ENCODE results near the gene GPR150.
"Not testable (repeated sequence)": the region's sequence is repeated elsewhere in the genome, so short reads cannot be mapped to it uniquely, and the experiment has no call there.

Gene GPR150

DNA sequence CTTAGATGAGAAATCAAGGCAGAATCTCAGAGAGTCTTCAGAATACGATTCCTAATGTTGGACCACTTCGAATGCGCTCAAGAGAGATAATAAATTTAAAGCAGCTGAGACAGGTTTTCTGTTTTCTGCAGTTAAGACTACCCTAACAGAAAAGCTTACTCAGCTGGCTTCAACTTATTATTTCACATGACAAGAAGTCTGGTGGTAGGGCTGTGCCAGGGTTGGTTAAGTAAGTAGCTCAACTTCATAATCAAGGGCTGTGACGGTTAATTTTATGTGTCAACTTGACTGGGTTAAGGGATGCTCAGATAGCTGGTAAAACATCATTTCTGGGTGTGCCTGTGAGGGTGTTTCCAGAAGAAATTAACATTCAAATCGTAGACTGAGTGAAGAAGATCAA, 3.8 kb downstream of the GPR150 start:
- H3K4me1 ChIP-seq (ENCODE audit: control insufficient read depth, insufficient read depth, low read length): peaks cover 16% of the 10 kb centered on the region
- H3K9me3 ChIP-seq (ENCODE audit: control insufficient read depth in 2 of 2, low read length in 2 of 2): no peaks in the 10 kb centered on the region
- no peak overlapping the region for H3K9ac ChIP-seq (ENCODE audit: low read length in 2 of 2)
- peaks cover 3 to 26% of the 10 kb centered on the region in 2 donors for H3K27me3 ChIP-seq (ENCODE audit: control insufficient read depth in 1 of 2, insufficient read depth in 2 of 2, low read length in 2 of 2)
- H3K36me3 ChIP-seq (ENCODE audit: control insufficient read depth in 2 of 2, insufficient read depth in 2 of 2, low read length in 2 of 2): no peaks in the 10 kb centered on the region
- H3K27ac ChIP-seq (ENCODE audit: low read length): no peak overlapping the region
- no peak overlapping the region for H3K4me3 ChIP-seq (ENCODE audit: low read length in 2 of 2)

DNA sequence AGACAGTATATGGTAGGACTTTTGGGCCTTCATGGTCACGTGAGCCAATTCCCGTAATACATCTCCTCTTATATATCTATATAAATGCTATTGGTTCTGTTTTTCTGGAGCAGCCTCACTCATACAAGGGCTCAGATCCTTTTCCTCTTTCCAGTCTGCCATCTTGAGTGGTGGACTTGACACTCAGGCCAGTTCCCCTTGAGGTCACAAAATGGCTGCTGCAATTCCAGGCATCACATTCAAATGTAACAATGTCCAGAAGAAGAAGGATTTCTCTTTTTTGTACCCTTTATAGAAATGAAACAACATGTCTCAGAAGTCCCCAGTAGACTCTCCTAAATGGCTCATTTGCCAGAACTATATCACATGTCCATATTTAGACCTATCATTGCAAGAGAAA, 4.5 kb downstream of the GPR150 start:
- Histone ChIP-seq H3K27me3 (ENCODE audit: control insufficient read depth in 1 of 2, insufficient read depth in 2 of 2, low read length in 2 of 2) (peaks cover 1 to 19% of the 10 kb centered on the region in 2 donors), H3K36me3 (ENCODE audit: control insufficient read depth in 2 of 2, insufficient read depth in 2 of 2, low read length in 2 of 2) (no peaks in the 10 kb centered on the region), H3K9ac (ENCODE audit: low read length in 2 of 2) (no peak overlapping the region), H3K9me3 (ENCODE audit: control insufficient read depth in 2 of 2, low read length in 2 of 2) (no peaks in the 10 kb centered on the region), H3K27ac (ENCODE audit: low read length) (no peak overlapping the region), H3K4me3 (ENCODE audit: low read length in 2 of 2) (no peak overlapping the region), H3K4me1 (ENCODE audit: control insufficient read depth, insufficient read depth, low read length) (peaks cover 16% of the 10 kb centered on the region)

DNA sequence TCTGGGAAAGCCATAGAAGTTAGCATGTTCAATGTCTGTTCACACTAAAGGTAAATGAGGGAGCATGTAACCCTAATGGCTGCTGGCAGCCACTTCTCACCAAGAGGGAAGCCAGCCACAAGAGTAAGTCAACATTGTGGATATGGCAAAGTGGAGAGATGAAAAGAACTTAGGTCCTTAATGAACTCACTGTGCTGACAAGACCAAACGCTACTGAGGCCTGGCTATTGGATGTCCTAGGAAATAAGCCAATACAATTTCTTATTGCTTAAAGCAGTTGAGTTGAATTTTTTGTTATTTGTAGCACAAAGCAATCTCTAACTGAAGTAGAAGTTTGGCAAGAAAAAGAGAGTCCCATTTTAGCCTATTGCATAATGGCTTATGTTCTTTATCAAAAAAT, 6.8 kb downstream of the GPR150 start:
- H3K9me3 ChIP-seq (ENCODE audit: control insufficient read depth in 2 of 2, low read length in 2 of 2): no peaks in the 10 kb centered on the region
- H3K27ac ChIP-seq (ENCODE audit: low read length): no peak overlapping the region
- no peak overlapping the region for H3K9ac ChIP-seq (ENCODE audit: low read length in 2 of 2)
- no peaks in the 10 kb centered on the region for H3K4me1 ChIP-seq (ENCODE audit: control insufficient read depth, insufficient read depth, low read length)
- no peaks in the 10 kb centered on the region for H3K27me3 ChIP-seq (ENCODE audit: control insufficient read depth in 1 of 2, insufficient read depth in 2 of 2, low read length in 2 of 2)
- no peak overlapping the region for H3K4me3 ChIP-seq (ENCODE audit: low read length in 2 of 2)
- no peaks in the 10 kb centered on the region for H3K36me3 ChIP-seq (ENCODE audit: control insufficient read depth in 2 of 2, insufficient read depth in 2 of 2, low read length in 2 of 2)

DNA sequence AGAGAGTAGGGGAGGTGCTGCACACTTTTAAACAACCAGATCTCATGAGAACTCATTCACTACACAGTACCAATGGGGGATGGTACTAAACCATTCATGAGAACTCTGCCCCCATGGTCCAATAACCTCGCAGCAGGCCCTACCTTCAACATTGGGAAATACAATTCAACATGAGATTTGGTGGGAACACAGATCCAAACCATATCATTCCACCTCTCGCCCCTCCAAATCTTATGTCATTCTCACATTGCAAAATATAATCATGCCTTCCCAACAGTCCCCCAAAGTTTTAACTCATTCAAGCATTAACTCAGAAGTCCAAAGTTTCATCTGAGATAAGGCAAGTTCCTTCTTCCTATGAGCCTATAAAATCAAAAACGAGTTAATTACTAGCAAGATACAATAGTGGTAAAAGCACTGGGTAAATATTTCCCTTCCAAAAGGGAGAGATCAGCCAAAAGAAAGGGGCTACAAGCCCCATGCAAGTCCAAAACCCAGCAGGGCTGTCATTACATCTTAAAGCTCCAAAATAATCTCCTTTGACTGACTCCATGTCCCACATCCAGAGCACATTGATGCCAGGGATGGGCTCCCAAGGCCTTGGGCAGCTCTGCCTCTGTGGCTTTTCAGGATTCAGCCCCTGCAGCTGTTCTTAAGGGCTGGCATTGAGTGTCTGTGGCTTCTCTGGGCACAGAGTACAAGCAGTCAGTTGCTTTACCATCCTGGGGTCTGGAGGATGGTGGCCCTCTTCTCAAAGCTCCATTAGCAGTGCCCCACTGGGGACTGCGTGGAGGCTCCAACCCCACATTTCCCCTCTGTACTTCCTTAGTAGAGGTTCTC, 8.3 kb downstream of the GPR150 start:
- Histone ChIP-seq H3K9ac (ENCODE audit: low read length in 2 of 2) (no peak overlapping the region), H3K9me3 (ENCODE audit: control insufficient read depth in 2 of 2, low read length in 2 of 2) (no peaks in the 10 kb centered on the region), H3K4me3 (ENCODE audit: low read length in 2 of 2) (no peak overlapping the region), H3K27me3 (ENCODE audit: control insufficient read depth in 1 of 2, insufficient read depth in 2 of 2, low read length in 2 of 2) (no peaks in the 10 kb centered on the region), H3K4me1 (ENCODE audit: control insufficient read depth, insufficient read depth, low read length) (no peaks in the 10 kb centered on the region), H3K27ac (ENCODE audit: low read length) (no peak overlapping the region), H3K36me3 (ENCODE audit: control insufficient read depth in 2 of 2, insufficient read depth in 2 of 2, low read length in 2 of 2) (no peaks in the 10 kb centered on the region)

DNA sequence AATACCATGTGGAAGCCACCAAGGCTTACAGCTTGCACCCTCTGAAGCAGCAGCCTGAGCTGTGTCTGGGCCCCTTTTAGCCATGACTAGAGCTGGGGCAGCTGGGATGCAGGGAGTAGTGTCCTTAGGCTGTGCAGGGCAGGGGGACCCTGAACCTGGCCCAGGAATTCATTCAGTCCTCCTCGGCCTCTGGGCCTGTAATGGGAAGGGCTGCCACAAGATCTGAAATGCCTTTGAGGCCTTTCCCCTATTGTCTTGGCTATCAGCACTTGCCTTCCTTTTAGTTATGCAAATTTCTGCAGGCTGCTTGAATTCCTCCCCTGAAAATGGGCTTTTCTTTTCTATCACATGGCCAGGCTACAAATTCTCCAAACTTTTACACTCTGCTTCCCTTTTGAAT, 9.0 kb downstream of the GPR150 start:
- Histone ChIP-seq H3K36me3 (ENCODE audit: control insufficient read depth in 2 of 2, insufficient read depth in 2 of 2, low read length in 2 of 2) (no peaks in the 10 kb centered on the region), H3K27ac (ENCODE audit: low read length) (no peak overlapping the region), H3K4me3 (ENCODE audit: low read length in 2 of 2) (no peak overlapping the region), H3K27me3 (ENCODE audit: control insufficient read depth in 1 of 2, insufficient read depth in 2 of 2, low read length in 2 of 2) (no peaks in the 10 kb centered on the region), H3K4me1 (ENCODE audit: control insufficient read depth, insufficient read depth, low read length) (no peaks in the 10 kb centered on the region), H3K9me3 (ENCODE audit: control insufficient read depth in 2 of 2, low read length in 2 of 2) (no peaks in the 10 kb centered on the region), H3K9ac (ENCODE audit: low read length in 2 of 2) (no peak overlapping the region)

DNA sequence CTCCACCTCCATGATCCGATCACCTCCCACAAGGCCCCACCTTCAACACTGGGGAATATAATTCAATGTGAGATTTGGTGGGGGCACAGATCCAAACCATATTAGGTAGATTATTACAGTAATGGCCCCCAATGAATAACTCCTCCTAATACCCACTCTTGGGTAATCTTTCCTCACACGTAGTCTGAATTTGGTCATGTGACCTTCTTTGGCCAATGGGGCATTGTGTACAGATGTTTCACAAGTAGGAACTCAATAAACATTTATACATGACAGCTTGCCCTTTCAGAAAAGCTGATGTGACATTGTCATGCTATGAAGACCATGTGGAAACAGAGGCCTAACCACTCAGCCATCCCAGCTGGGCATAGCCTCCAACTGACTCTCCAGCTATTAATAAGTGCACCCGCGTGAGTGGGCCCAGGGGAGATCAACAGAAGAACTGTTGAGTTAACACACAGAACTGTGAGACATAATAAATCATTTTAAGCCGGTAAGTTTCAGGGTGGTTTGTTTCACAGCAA, 10.6 kb downstream of the GPR150 start:
- Histone ChIP-seq H3K4me3 (ENCODE audit: low read length in 2 of 2) (no peak overlapping the region), H3K9me3 (ENCODE audit: control insufficient read depth in 2 of 2, low read length in 2 of 2) (no peaks in the 10 kb centered on the region), H3K4me1 (ENCODE audit: control insufficient read depth, insufficient read depth, low read length) (no peaks in the 10 kb centered on the region), H3K27ac (ENCODE audit: low read length) (no peak overlapping the region), H3K36me3 (ENCODE audit: control insufficient read depth in 2 of 2, insufficient read depth in 2 of 2, low read length in 2 of 2) (no peaks in the 10 kb centered on the region), H3K27me3 (ENCODE audit: control insufficient read depth in 1 of 2, insufficient read depth in 2 of 2, low read length in 2 of 2) (no peaks in the 10 kb centered on the region), H3K9ac (ENCODE audit: low read length in 2 of 2) (no peak overlapping the region)

DNA sequence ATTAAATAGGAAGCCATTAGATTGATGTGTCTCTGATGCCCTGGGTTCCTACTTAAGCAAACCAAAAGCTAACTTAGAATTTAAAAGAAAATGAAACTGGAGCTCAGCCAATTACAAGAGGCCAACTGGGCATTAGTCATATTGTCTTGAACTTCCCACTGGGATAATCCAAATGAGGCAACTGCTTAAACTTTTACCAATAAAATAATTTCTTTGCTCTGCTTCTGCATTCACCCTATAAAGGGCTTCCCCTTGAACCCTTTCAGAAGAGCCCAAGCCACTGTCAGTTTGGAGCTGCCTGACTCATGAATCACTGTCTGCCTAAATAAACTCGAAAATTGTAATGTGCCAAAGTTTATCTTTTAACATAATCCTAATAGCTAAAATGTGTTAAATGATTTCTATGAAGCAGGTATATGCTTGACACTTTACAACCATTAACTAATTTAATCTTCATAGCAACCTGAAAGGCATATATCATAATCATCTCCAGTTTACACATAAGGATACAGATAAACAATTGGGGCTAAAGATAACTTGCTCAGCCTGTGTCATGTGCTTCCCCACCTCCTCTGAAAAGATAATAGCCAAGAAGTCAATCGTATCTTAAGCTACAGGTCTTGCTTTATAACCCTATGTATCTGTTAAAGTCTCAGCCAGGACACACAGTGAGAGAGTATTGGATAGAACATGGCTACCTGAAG, 11.5 kb downstream of the GPR150 start:
- H3K36me3 ChIP-seq (ENCODE audit: control insufficient read depth in 2 of 2, insufficient read depth in 2 of 2, low read length in 2 of 2): no peaks in the 10 kb centered on the region
- H3K4me3 ChIP-seq (ENCODE audit: low read length in 2 of 2): no peak overlapping the region
- no peaks in the 10 kb centered on the region for H3K4me1 ChIP-seq (ENCODE audit: control insufficient read depth, insufficient read depth, low read length)
- no peak overlapping the region for H3K27ac ChIP-seq (ENCODE audit: low read length)
- no peaks in the 10 kb centered on the region for H3K9me3 ChIP-seq (ENCODE audit: control insufficient read depth in 2 of 2, low read length in 2 of 2)
- H3K27me3 ChIP-seq (ENCODE audit: control insufficient read depth in 1 of 2, insufficient read depth in 2 of 2, low read length in 2 of 2): no peaks in the 10 kb centered on the region
- no peak overlapping the region for H3K9ac ChIP-seq (ENCODE audit: low read length in 2 of 2)

DNA sequence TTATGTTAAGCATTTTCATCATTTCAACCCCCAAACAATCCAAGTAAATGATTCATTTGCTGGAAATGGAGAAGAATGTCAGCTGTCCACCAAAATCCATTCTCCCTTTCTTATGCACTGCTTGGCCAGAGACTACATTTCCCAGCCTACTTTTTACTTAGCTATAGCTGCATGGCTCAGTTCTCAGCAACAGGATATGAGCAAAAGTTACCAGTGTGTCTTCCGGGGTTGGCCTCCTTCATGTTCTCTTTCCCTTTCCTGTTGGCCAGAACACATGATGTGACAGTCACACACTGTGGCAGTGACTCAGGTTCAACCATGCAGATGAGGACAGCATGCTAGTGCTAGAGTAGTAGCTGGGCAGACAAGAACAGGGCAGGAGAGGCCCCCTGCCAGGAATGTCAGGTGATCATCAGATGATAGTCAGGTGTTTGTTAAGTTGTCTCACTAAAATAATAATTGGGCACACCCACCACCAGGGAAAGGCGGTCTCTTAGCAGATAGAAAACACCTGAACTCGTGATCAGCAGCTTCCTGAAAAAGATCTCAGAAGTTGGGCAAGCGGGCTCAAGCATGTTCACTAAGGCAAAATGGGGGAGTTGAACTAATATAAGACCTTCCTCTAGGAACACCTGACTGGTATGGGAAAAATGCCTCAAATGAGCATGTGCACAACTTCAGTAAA, 12.2 kb downstream of the GPR150 start:
- no peak overlapping the region for H3K27ac ChIP-seq (ENCODE audit: low read length)
- H3K9me3 ChIP-seq (ENCODE audit: control insufficient read depth in 2 of 2, low read length in 2 of 2): no peaks in the 10 kb centered on the region
- no peaks in the 10 kb centered on the region for H3K27me3 ChIP-seq (ENCODE audit: control insufficient read depth in 1 of 2, insufficient read depth in 2 of 2, low read length in 2 of 2)
- H3K9ac ChIP-seq (ENCODE audit: low read length in 2 of 2): no peak overlapping the region
- H3K4me1 ChIP-seq (ENCODE audit: control insufficient read depth, insufficient read depth, low read length): no peaks in the 10 kb centered on the region
- H3K4me3 ChIP-seq (ENCODE audit: low read length in 2 of 2): no peak overlapping the region
- H3K36me3 ChIP-seq (ENCODE audit: control insufficient read depth in 2 of 2, insufficient read depth in 2 of 2, low read length in 2 of 2): no peaks in the 10 kb centered on the region

DNA sequence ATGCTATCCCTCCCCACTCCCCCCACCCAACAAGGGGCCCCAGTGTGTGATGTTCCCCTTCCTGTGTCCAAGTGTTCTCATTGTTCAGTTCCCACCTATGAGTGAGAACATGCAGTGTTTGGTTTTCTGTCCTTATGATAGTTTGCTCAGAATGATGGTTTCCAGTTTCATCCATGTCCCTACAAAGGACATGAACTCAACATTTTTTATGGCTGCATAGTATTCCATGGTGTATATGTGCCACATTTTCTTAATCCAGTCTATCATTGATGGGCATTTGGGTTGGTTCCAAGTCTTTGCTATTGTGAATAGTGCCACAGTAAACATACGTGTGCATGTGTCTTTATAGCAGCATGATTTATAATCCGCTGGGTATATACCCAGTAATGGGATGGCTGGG, 13.1 kb downstream of the GPR150 start:
- not testable (repeated sequence) for H3K36me3 ChIP-seq (ENCODE audit: control insufficient read depth in 2 of 2, insufficient read depth in 2 of 2, low read length in 2 of 2); H3K9ac ChIP-seq (ENCODE audit: low read length in 2 of 2); H3K4me1 ChIP-seq (ENCODE audit: control insufficient read depth, insufficient read depth, low read length); H3K9me3 ChIP-seq (ENCODE audit: control insufficient read depth in 2 of 2, low read length in 2 of 2); H3K27me3 ChIP-seq (ENCODE audit: control insufficient read depth in 1 of 2, insufficient read depth in 2 of 2, low read length in 2 of 2); H3K4me3 ChIP-seq (ENCODE audit: low read length in 2 of 2); H3K27ac ChIP-seq (ENCODE audit: low read length)

DNA sequence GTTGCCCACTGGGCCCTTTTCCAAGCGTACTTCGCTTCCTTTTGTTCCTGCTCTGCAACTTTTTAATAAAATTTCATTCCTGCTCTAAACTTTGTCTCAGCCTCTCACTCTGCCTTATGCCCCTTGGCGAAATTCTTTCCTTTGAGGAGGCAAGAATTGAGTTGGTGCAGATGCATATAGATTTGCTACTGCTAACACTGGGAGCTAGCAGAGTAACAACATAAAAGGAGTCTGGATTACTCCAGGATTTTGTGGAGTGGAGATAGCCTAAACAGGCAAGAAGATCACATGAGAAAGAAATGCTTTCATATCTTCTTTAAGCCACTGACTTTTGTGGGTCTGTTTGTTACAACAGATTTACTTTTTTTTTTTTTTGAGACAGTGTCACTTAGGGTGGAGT, 13.8 kb downstream of the GPR150 start:
- no peak overlapping the region for H3K9ac ChIP-seq (ENCODE audit: low read length in 2 of 2)

More for the DNA sequence above, 13.8 kb downstream of the GPR150 start:
- Histone ChIP-seq H3K27me3 (ENCODE audit: control insufficient read depth in 1 of 2, insufficient read depth in 2 of 2, low read length in 2 of 2) (no peaks in the 10 kb centered on the region), H3K36me3 (ENCODE audit: control insufficient read depth in 2 of 2, insufficient read depth in 2 of 2, low read length in 2 of 2) (no peaks in the 10 kb centered on the region), H3K27ac (ENCODE audit: low read length) (no peak overlapping the region), H3K9me3 (ENCODE audit: control insufficient read depth in 2 of 2, low read length in 2 of 2) (no peaks in the 10 kb centered on the region), H3K4me1 (ENCODE audit: control insufficient read depth, insufficient read depth, low read length) (no peaks in the 10 kb centered on the region), H3K4me3 (ENCODE audit: low read length in 2 of 2) (no peak overlapping the region)
